Measurements from ENCODE around the gene AP2A1.
"Not testable (repeated sequence)": the region's sequence is repeated elsewhere in the genome, so short reads cannot be mapped to it uniquely, and the experiment has no call there.

The AP2A1 gene

GRCh38 chr19:49817964-49818648, 51.3 kb downstream of the AP2A1 start, which contains the start of gene MED25:
MED25 (plus strand) TSS chr19:49818289; CDS start chr19:49818342, 53 bp downstream.
- no peaks in the 10 kb centered on the region for H3K27me3 ChIP-seq (ENCODE audit: low read depth, low read length)
- peak within 1 kb of the TSS; percentile 96 for H3K27ac ChIP-seq (ENCODE audit: low read length)
- H3K4me1 ChIP-seq (ENCODE audit: control insufficient read depth in 1 of 2, insufficient read depth in 2 of 2, low read length in 2 of 2) = peaks cover 7 to 17% of the 10 kb centered on the region in 2 donors

DNA sequence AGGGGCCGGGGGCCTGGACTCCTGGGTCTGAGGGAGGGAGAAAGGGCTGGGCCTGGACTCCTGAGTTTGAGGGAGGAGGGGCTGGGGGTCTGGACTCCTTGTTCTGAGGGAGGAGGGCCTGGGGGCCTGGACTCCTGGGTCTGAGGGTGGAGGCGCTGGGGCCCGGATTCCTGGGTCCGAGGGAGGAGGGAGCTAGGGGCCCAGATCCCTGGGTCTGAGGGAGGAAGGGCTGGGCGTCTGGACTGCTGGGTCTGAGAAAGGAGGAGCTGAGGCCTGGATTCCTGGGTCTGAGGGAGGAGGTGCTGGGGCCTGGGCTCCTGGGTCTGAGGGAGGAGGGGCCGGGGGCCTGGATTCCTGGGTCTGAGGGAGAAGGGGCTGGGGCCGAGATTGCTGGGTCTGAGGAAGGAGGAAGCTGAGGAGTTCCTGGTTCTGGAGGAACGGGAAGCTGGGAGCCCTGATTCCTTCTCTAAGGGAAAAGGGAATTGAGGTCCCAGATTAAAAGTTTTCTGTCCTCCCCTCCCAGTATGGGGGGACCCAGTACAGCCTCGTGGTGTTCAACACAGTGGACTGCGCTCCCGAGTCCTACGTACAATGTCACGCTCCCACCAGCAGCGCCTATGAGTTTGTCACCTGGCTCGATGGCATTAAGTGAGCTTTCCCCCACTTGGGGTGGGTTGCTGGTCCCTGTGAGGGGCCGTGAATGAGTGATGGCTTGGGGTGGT, 52.0 kb downstream of the AP2A1 start:
- H3K36me3 ChIP-seq (ENCODE audit: control insufficient read depth in 1 of 2, insufficient read depth in 2 of 2, low read length in 2 of 2) = peaks cover 11 to 24% of the 10 kb centered on the region in 2 donors
- no peaks in the 10 kb centered on the region for H3K27me3 ChIP-seq (ENCODE audit: low read depth, low read length)
- H3K27ac ChIP-seq (ENCODE audit: low read length) = peak overlapping the region; percentile 96
- peaks cover 7 to 17% of the 10 kb centered on the region in 2 donors for H3K4me1 ChIP-seq (ENCODE audit: control insufficient read depth in 1 of 2, insufficient read depth in 2 of 2, low read length in 2 of 2)
- H3K9me3 ChIP-seq (ENCODE audit: control insufficient read depth in 1 of 2, low read length in 2 of 2) = no peaks in the 10 kb centered on the region
- H3K4me3 ChIP-seq (ENCODE audit: low read depth in 1 of 2, low read length in 2 of 2) = peak overlapping the region; percentile 89 to 99

More at GRCh38 chr19:49817964-49818648, 51.3 kb downstream of the AP2A1 start, which contains the start of gene MED25:
- Histone ChIP-seq H3K36me3 (ENCODE audit: control insufficient read depth in 1 of 2, insufficient read depth in 2 of 2, low read length in 2 of 2) (peaks cover 5 to 17% of the 10 kb centered on the region in 2 donors), H3K9me3 (ENCODE audit: control insufficient read depth in 1 of 2, low read length in 2 of 2) (no peaks in the 10 kb centered on the region), H3K4me3 (ENCODE audit: low read depth in 1 of 2, low read length in 2 of 2) (peak within 1 kb of the TSS; percentile 89 to 99)

DNA sequence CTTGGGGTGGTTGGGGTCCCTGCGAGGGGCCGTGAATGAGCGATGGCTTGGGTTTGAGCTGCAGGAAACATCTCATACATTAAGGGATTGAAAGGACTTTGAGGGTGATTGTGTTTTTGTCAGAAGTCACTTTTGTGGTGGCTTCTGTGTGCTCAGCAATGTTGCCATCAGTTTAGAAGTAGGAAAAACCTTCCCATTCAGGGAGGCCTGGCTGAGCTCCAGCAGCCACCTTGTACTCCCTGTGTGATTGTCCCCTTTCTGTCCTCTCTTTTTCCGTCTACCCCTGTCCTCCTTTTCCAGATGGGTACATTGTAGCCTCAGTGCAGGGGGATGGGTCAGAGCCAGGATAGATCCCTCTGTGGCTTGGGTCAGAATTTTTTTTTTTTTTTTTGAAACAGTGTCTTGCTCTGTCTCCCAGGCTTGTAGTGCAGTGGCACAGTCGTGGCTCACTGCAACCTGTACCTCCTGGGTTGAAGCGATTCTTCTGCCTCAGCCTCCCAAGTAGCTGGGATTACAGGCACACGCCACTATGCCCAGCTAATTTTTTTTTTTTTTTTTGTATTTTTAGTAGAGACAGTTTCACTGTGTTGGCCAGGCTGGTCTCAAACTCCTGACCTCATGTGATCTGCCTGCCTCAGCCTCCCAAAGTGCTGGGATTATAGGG, 52.8 kb downstream of the AP2A1 start:
- peaks cover 7 to 11% of the 10 kb centered on the region in 2 donors for H3K4me1 ChIP-seq (ENCODE audit: control insufficient read depth in 1 of 2, insufficient read depth in 2 of 2, low read length in 2 of 2)
- H3K27me3 ChIP-seq (ENCODE audit: low read depth, low read length); H3K9me3 ChIP-seq (ENCODE audit: control insufficient read depth in 1 of 2, low read length in 2 of 2): not testable (repeated sequence)
- H3K27ac ChIP-seq (ENCODE audit: low read length) = peak overlapping the region; percentile 96
- H3K4me3 ChIP-seq (ENCODE audit: low read depth in 1 of 2, low read length in 2 of 2) = peak overlapping the region; percentile 89 to 99
- peaks cover 11 to 28% of the 10 kb centered on the region in 2 donors for H3K36me3 ChIP-seq (ENCODE audit: control insufficient read depth in 1 of 2, insufficient read depth in 2 of 2, low read length in 2 of 2)

DNA sequence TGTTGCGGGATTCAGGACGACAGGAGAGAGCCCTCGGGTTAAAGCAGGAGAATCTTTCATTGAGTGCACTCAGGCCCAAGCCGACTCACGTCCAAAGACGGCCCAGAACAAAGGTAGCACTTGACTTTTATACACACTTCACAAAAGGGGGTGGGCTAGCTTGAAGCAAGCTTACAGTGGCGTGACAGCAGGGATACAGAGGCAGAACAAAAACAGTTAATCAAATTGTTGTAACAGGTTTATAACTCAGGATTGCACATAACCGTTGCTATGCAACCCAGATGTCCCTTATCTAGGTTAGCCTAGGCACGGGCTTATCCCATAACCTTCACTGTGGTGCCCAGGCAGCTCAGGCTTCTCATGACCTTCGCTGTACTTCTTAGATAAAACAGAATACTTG, 53.3 kb downstream of the AP2A1 start:
- no peak overlapping the region for H3K4me3 ChIP-seq (ENCODE audit: low read depth in 1 of 2, low read length in 2 of 2)
- H3K9me3 ChIP-seq (ENCODE audit: control insufficient read depth in 1 of 2, low read length in 2 of 2) = no peaks in the 10 kb centered on the region
- H3K4me1 ChIP-seq (ENCODE audit: control insufficient read depth in 1 of 2, insufficient read depth in 2 of 2, low read length in 2 of 2) = peaks cover 7 to 11% of the 10 kb centered on the region in 2 donors
- H3K27ac ChIP-seq (ENCODE audit: low read length) = no peak overlapping the region
- H3K36me3 ChIP-seq (ENCODE audit: control insufficient read depth in 1 of 2, insufficient read depth in 2 of 2, low read length in 2 of 2) = peaks cover 11 to 28% of the 10 kb centered on the region in 2 donors
- H3K27me3 ChIP-seq (ENCODE audit: low read depth, low read length) = no peaks in the 10 kb centered on the region

DNA sequence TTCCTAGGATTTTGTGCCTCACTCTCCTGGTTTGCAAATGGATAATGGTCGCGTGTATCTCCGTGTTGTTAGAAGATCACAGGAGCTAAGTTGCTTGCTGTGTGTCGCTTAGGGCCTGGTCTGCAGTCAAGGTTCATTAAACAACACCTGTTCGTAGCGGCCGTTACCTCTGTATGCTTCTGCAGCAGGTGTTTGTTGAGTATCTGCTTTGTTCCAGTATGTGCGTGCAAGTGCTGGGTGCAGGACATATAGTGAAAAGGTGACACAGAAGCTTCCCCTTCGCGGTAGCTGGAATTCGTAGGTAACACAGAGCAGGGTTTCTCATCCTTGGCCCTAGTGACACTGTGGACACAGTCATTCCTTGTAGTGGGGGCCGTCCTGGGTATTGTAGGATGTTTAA, 56.7 kb downstream of the AP2A1 start:
- H3K4me3 ChIP-seq (ENCODE audit: low read depth in 1 of 2, low read length in 2 of 2) = no peak overlapping the region
- H3K9me3 ChIP-seq (ENCODE audit: control insufficient read depth in 1 of 2, low read length in 2 of 2) = no peaks in the 10 kb centered on the region
- peaks cover 7 to 11% of the 10 kb centered on the region in 2 donors for H3K4me1 ChIP-seq (ENCODE audit: control insufficient read depth in 1 of 2, insufficient read depth in 2 of 2, low read length in 2 of 2)
- peaks cover 22 to 23% of the 10 kb centered on the region in 2 donors for H3K36me3 ChIP-seq (ENCODE audit: control insufficient read depth in 1 of 2, insufficient read depth in 2 of 2, low read length in 2 of 2)
- H3K27ac ChIP-seq (ENCODE audit: low read length) = no peak overlapping the region
- H3K27me3 ChIP-seq (ENCODE audit: low read depth, low read length) = no peaks in the 10 kb centered on the region

- Histone ChIP-seq H3K27me3 (ENCODE audit: low read depth, low read length) (no peaks in the 10 kb centered on the region), H3K27ac (ENCODE audit: low read length) (no peak overlapping the region), H3K4me1 (ENCODE audit: control insufficient read depth in 1 of 2, insufficient read depth in 2 of 2, low read length in 2 of 2) (peaks cover 0 to under 1% of the 10 kb centered on the region in 2 donors), H3K4me3 (ENCODE audit: low read depth in 1 of 2, low read length in 2 of 2) (no peak overlapping the region), H3K36me3 (ENCODE audit: control insufficient read depth in 1 of 2, insufficient read depth in 2 of 2, low read length in 2 of 2) (peaks cover 25 to 34% of the 10 kb centered on the region in 2 donors), H3K9me3 (ENCODE audit: control insufficient read depth in 1 of 2, low read length in 2 of 2) (no peaks in the 10 kb centered on the region)
Measured at GRCh38 chr19:49824662-49825061, 57.9 kb downstream of the AP2A1 start.

GRCh38 chr19:49827034-49827433, 60.2 kb downstream of the AP2A1 start:
- no peaks in the 10 kb centered on the region for H3K4me1 ChIP-seq (ENCODE audit: control insufficient read depth in 1 of 2, insufficient read depth in 2 of 2, low read length in 2 of 2)
- no peaks in the 10 kb centered on the region for H3K27me3 ChIP-seq (ENCODE audit: low read depth, low read length)
- no peaks in the 10 kb centered on the region for H3K9me3 ChIP-seq (ENCODE audit: control insufficient read depth in 1 of 2, low read length in 2 of 2)
- no peak overlapping the region for H3K27ac ChIP-seq (ENCODE audit: low read length)
- peaks cover 21 to 53% of the 10 kb centered on the region in 2 donors for H3K36me3 ChIP-seq (ENCODE audit: control insufficient read depth in 1 of 2, insufficient read depth in 2 of 2, low read length in 2 of 2)
- H3K4me3 ChIP-seq (ENCODE audit: low read depth in 1 of 2, low read length in 2 of 2) = no peak overlapping the region

DNA sequence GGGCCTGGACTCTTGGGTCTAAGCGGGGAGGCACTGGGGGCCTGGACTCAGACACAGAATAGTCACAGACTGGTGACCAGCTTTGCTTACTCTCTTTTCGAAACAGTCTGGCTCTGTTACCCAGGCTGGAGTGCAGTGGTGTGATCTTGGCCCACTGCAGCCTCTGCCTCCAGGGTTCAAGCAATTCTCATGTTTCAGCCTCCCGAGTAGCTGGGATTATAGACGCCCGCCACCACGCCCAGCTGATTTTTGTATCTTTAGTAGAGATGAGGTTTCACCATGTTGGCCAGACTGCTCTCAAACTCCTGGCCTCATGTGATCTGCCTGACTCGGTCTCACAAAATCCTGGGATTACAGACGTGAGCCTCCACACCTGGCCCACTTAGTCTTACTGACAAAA, 62.4 kb downstream of the AP2A1 start:
- no peaks in the 10 kb centered on the region for H3K9me3 ChIP-seq (ENCODE audit: control insufficient read depth in 1 of 2, low read length in 2 of 2)
- H3K27ac ChIP-seq (ENCODE audit: low read length) = no peak overlapping the region
- no peak overlapping the region for H3K4me3 ChIP-seq (ENCODE audit: low read depth in 1 of 2, low read length in 2 of 2)
- H3K36me3 ChIP-seq (ENCODE audit: control insufficient read depth in 1 of 2, insufficient read depth in 2 of 2, low read length in 2 of 2) = peaks cover 30 to 60% of the 10 kb centered on the region in 2 donors
- H3K4me1 ChIP-seq (ENCODE audit: control insufficient read depth in 1 of 2, insufficient read depth in 2 of 2, low read length in 2 of 2) = no peaks in the 10 kb centered on the region
- H3K27me3 ChIP-seq (ENCODE audit: low read depth, low read length) = no peaks in the 10 kb centered on the region

GRCh38 chr19:49829721-49830120, 62.9 kb downstream of the AP2A1 start:
- H3K4me1 ChIP-seq (ENCODE audit: control insufficient read depth in 1 of 2, insufficient read depth in 2 of 2, low read length in 2 of 2) = no peaks in the 10 kb centered on the region
- no peak overlapping the region for H3K4me3 ChIP-seq (ENCODE audit: low read depth in 1 of 2, low read length in 2 of 2)
- H3K9me3 ChIP-seq (ENCODE audit: control insufficient read depth in 1 of 2, low read length in 2 of 2) = no peaks in the 10 kb centered on the region
- H3K27me3 ChIP-seq (ENCODE audit: low read depth, low read length) = no peaks in the 10 kb centered on the region
- H3K36me3 ChIP-seq (ENCODE audit: control insufficient read depth in 1 of 2, insufficient read depth in 2 of 2, low read length in 2 of 2) = peaks cover 30 to 64% of the 10 kb centered on the region in 2 donors
- no peak overlapping the region for H3K27ac ChIP-seq (ENCODE audit: low read length)

DNA sequence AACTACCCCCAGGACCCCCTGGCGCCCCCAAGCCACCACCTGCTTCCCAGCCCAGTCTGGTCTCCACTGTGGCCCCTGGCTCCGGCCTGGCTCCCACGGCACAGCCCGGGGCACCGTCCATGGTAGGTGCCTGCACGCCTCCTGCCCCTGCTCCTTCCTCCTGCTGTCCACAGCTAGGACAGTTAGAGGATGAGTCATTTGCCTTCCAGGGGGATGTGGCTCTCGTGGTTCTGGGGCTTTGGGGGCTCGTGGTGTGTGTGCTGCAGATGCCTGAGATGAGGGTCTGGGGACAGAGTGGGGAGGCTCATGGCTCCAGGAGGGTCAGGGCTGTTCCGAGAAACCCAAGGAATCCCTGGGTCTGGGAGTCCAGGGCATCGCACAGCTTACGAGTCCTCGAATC, 64.0 kb downstream of the AP2A1 start:
- no peaks in the 10 kb centered on the region for H3K4me1 ChIP-seq (ENCODE audit: control insufficient read depth in 1 of 2, insufficient read depth in 2 of 2, low read length in 2 of 2)
- H3K4me3 ChIP-seq (ENCODE audit: low read depth in 1 of 2, low read length in 2 of 2) = no peak overlapping the region
- H3K36me3 ChIP-seq (ENCODE audit: control insufficient read depth in 1 of 2, insufficient read depth in 2 of 2, low read length in 2 of 2) = peaks cover 34 to 75% of the 10 kb centered on the region in 2 donors
- no peaks in the 10 kb centered on the region for H3K9me3 ChIP-seq (ENCODE audit: control insufficient read depth in 1 of 2, low read length in 2 of 2)
- H3K27me3 ChIP-seq (ENCODE audit: low read depth, low read length) = no peaks in the 10 kb centered on the region
- no peak overlapping the region for H3K27ac ChIP-seq (ENCODE audit: low read length)

- no peaks in the 10 kb centered on the region for H3K4me1 ChIP-seq (ENCODE audit: control insufficient read depth in 1 of 2, insufficient read depth in 2 of 2, low read length in 2 of 2)
- H3K27me3 ChIP-seq (ENCODE audit: low read depth, low read length) = no peaks in the 10 kb centered on the region
- H3K36me3 ChIP-seq (ENCODE audit: control insufficient read depth in 1 of 2, insufficient read depth in 2 of 2, low read length in 2 of 2) = peaks cover 34 to 83% of the 10 kb centered on the region in 2 donors
- no peak overlapping the region for H3K4me3 ChIP-seq (ENCODE audit: low read depth in 1 of 2, low read length in 2 of 2)
- no peaks in the 10 kb centered on the region for H3K9me3 ChIP-seq (ENCODE audit: control insufficient read depth in 1 of 2, low read length in 2 of 2)
- no peak overlapping the region for H3K27ac ChIP-seq (ENCODE audit: low read length)
Measured at GRCh38 chr19:49831592-49831991, 64.8 kb downstream of the AP2A1 start.

All from muscle layer of duodenum (tissue), 2 donors.